A549 (cell line): ENCODE measurements around the gene PLCD3. TPM values are rescaled to one million over a fixed set of nuclear protein-coding genes. Genes with fewer than 3 reads are reported as not detected.
A peak's percentile ranks its signal among the peaks of the same experiment; 100 is the strongest.

Source experiments
- ATAC-seq, 2 experiments: fragments of 200-7000 bp in 1 of 2; fragments of >200 bp in 1 of 2; cut with Nextera tagmentation in 1 of 2; cut with Tn5 transposase in 1 of 2; 3 replicates each; pipeline versions ENCODE4 v1.8.0 to v1.9.1; 2018 to 2020; ENCODE audit warnings: mild to moderate bottlenecking in 1 of 2, moderate library complexity in 1 of 2
- CTCF ChIA-PET: fragments of 300-600 bp; sonication (Branson Sonifier 250); formaldehyde crosslinking; extraction: SDS; loops from one replicate; lab custom pipeline; 2021; ENCODE audit warnings: antibody characterized with exemption, inconsistent platforms; lab: Yijun Ruan, JAX
- POLR2A ChIA-PET: fragments of 350-600 bp; formaldehyde crosslinking; extraction: SDS; loops from one replicate; lab custom pipeline; 2021; ENCODE audit warnings: antibody characterized with exemption, inconsistent platforms; lab: Yijun Ruan, JAX
- DNase-seq, 2 experiments: peaks; one replicate each; pipeline versions ENCODE4 v3.0.0 to v3.0.0-alpha.2; 2011 to 2016; ENCODE audit warnings: low read depth in 1 of 2, low spot score in 1 of 2
- FAIRE-seq: peaks from 2 replicates; lab custom pipeline; 2011; peaks lifted over from hg19 to GRCh38; lab: Jason Lieb, UNC
- H3K27ac ChIP-seq, 2 experiments: fragments of >200 bp; sonication (Bioruptor Twin); formaldehyde crosslinking; 3 replicates each; pipeline ENCODE4 v1.5.1; 2016 to 2017
- H3K4me1 ChIP-seq: fragments of >200 bp; sonication (Bioruptor Twin); formaldehyde crosslinking; 3 replicates; pipeline ENCODE4 v1.6.1; 2016
- H3K4me2 ChIP-seq: fragments of >200 bp; sonication (Bioruptor Twin); formaldehyde crosslinking; 3 replicates; pipeline ENCODE4 v1.6.1; 2016
- H3K4me3 ChIP-seq: fragments of >200 bp; sonication (Bioruptor Twin); formaldehyde crosslinking; 3 replicates; pipeline ENCODE4 v1.5.1; 2016
- H3K9me3 ChIP-seq: fragments of >200 bp; sonication (Bioruptor Twin); formaldehyde crosslinking; 3 replicates; pipeline ENCODE4 v1.6.1; 2016
- BHLHE40 ChIP-seq: IDR thresholded peaks from 2 replicates; pipeline ENCODE4 v1.6.1; 2012; ENCODE audit warnings: low read depth, low read length, inconsistent platforms
- CHD4 ChIP-seq: fragments of 200-600 bp; sonication (generic); IDR thresholded peaks from 2 replicates; pipeline ENCODE4 v1.6.1; 2016; ENCODE audit warnings: antibody characterized with exemption, mild to moderate bottlenecking, borderline replicate concordance
- EHF ChIP-seq: fragments of 250-450 bp; sonication (Bioruptor Pico); IDR thresholded peaks from 2 replicates; pipeline ENCODE4 v1.5.0; 2020; ENCODE audit warnings: mild to moderate bottlenecking
- EHMT2 ChIP-seq: fragments of 200-600 bp; sonication (generic); IDR thresholded peaks from 2 replicates; pipeline ENCODE4 v1.6.1; 2016; ENCODE audit warnings: antibody characterized with exemption, low read depth, mild to moderate bottlenecking, moderate library complexity
- ELK1 ChIP-seq: fragments of 150-350 bp; IDR thresholded peaks from 2 replicates; pipeline ENCODE4 v1.6.1; 2014; ENCODE audit warnings: low read depth, mild to moderate bottlenecking, low read length
- EP300 ChIP-seq, 2 experiments: fragments of >200 bp; sonication (Bioruptor Twin); formaldehyde crosslinking; IDR thresholded peaks; 2 replicates in 1 of 2; 3 replicates in 1 of 2; pipeline ENCODE4 v1.6.1; 2016 to 2017
- FOSL2 ChIP-seq, 2 experiments: fragments of 450-650 bp in 1 of 2; fragments of >200 bp in 1 of 2; sonication (Bioruptor Twin) in 1 of 2; formaldehyde crosslinking; IDR thresholded peaks; 2 replicates each; pipeline versions ENCODE4 v1.5.0 to v1.6.1; 2016 to 2020; ENCODE audit warnings: mild to moderate bottlenecking in 1 of 2, moderate library complexity in 1 of 2
- HDAC2 ChIP-seq: fragments of 200-600 bp; sonication (generic); IDR thresholded peaks from 2 replicates; pipeline ENCODE4 v1.6.1; 2016
- HES2 ChIP-seq: fragments of >200 bp; sonication (Bioruptor Twin); formaldehyde crosslinking; IDR thresholded peaks from 2 replicates; pipeline ENCODE4 v1.6.1; 2016
- MAX ChIP-seq: IDR thresholded peaks from 2 replicates; pipeline ENCODE4 v1.6.1; 2012
- MAZ ChIP-seq: fragments of 150-350 bp; IDR thresholded peaks from 2 replicates; pipeline ENCODE4 v1.6.1; 2014; ENCODE audit warnings: antibody characterized with exemption, low read depth, low read length, borderline replicate concordance
- MYC ChIP-seq: IDR thresholded peaks from 2 replicates; pipeline ENCODE4 v1.6.1; 2012; ENCODE audit warnings: mild to moderate bottlenecking, inconsistent platforms, low read length, improper control_type of control experiment, borderline replicate concordance
- NR3C1 ChIP-seq: fragments of >200 bp; sonication (Bioruptor Twin); formaldehyde crosslinking; IDR thresholded peaks from 3 replicates; pipeline ENCODE4 v1.6.1; 2017
- POLR2AphosphoS2 ChIP-seq: conservative IDR thresholded peaks from 2 replicates; pipeline ENCODE4 v1.6.1; 2012; ENCODE audit warnings: low read length, improper control_type of control experiment, inconsistent platforms
- RAD21 ChIP-seq, 2 experiments: fragments of >200 bp in 1 of 2; sonication (Bioruptor Twin) in 1 of 2; formaldehyde crosslinking in 1 of 2; IDR thresholded peaks in 1 of 2; conservative IDR thresholded peaks in 1 of 2; 2 replicates in 1 of 2; 3 replicates in 1 of 2; pipeline ENCODE4 v1.6.1; 2012 to 2018; ENCODE audit warnings: inconsistent platforms in 1 of 2
- RCOR1 ChIP-seq: fragments of 150-350 bp; IDR thresholded peaks from 2 replicates; pipeline ENCODE4 v1.6.1; 2014; ENCODE audit warnings: antibody characterized with exemption, low read length, low read depth
- REST ChIP-seq: fragments of 200-600 bp; sonication (generic); IDR thresholded peaks from 2 replicates; pipeline ENCODE4 v1.6.1; 2016; ENCODE audit warnings: antibody characterized with exemption, mild to moderate bottlenecking, moderate library complexity
- SMC3 ChIP-seq: fragments of >200 bp; sonication (Bioruptor Twin); formaldehyde crosslinking; IDR thresholded peaks from 3 replicates; pipeline ENCODE4 v1.6.1; 2018; ENCODE audit warnings: inconsistent platforms
- TFCP2L1 ChIP-seq: fragments of 250-450 bp; sonication (Bioruptor Pico); IDR thresholded peaks from 2 replicates; pipeline ENCODE4 v1.5.0; 2021; ENCODE audit warnings: mild to moderate bottlenecking
- ZC3H11A ChIP-seq: fragments of 450-650 bp; IDR thresholded peaks from 2 replicates; pipeline ENCODE4 v1.6.1; 2014; ENCODE audit warnings: antibody characterized with exemption, mild to moderate bottlenecking
- ZFP36 ChIP-seq: fragments of 450-650 bp; IDR thresholded peaks from 2 replicates; pipeline ENCODE4 v1.6.1; 2014; ENCODE audit warnings: borderline replicate concordance; ENCODE audit not compliant: partially characterized antibody
- ZNF302 ChIP-seq: fragments of 250-450 bp; sonication (Bioruptor Pico); IDR thresholded peaks from 2 replicates; pipeline ENCODE4 v1.9.0; 2021; ENCODE audit warnings: inconsistent platforms, mild to moderate bottlenecking, moderate library complexity
- WGBS: methylation state at CpG from one replicate; pipeline ENCODE4 v1.1.6; 2017; ENCODE audit errors: missing lambda C conversion rate; 5-methylcytosine and 5-hydroxymethylcytosine counted together
- polyA plus RNA-seq, 4 experiments: library from polyadenylated mRNA; depleted of rRNA in 3 of 4; stranded (reverse); fragments of >200 nt; fragmentation: RNase III in 1 of 4; extraction: RNeasy Plus Mini Kit Qiagen cat#74134 plus additional on column Dnase treatment in 1 of 4; gene quantifications; 2 replicates in 3 of 4; 3 replicates in 1 of 4; pipeline ENCODE4 v1.2.3, GENCODE V29; 2011 to 2017

PLCD3 gene
- polyA plus RNA-seq, 2 of the 4 experiments (the other 2 are of a cell fraction), result 56.6 to 105 TPM

- TF ChIP-seq MAZ, result no peak
- TF ChIP-seq FOSL2 (IDR thresholded peaks at IDR 0.05), result no peak
- TF ChIP-seq FOSL2 (CRISPR knock-in tag; IDR thresholded peaks at IDR 0.05), result no peak
- no peak for TF ChIP-seq POLR2AphosphoS2
- no peak for TF ChIP-seq RAD21 (conservative IDR thresholded peaks at IDR 0.05 in 1 of 2, IDR thresholded peaks at IDR 0.05 in 1 of 2)
Observed at GRCh38 chr17:45129426-45129939, 2.8 kb downstream of the PLCD3 start (continued).

- ChIA-PET POLR2A (no interaction called here), CTCF (interaction anchor here (0.7 to 20.1 kb wide), 12 partner anchors 12 to 218 kb away, joined by 3 to 742 read pairs (median 6); partner anchors contain the start of genes HEXIM1 and HEXIM2)
- no peak for ATAC-seq
- no peak for FAIRE-seq
- Histone ChIP-seq H3K9me3 (no peaks in the 10 kb centered on the region), H3K27ac (peak overlapping the region; percentile 95 to 99), H3K4me2 (peak overlapping the region; percentile 90), H3K4me3 (0 out of 3 replicates have a peak overlapping the region, but pooled peaks have one; percentile 98), H3K4me1 (peaks cover 71% of the 10 kb centered on the region)
- 96% methylated on average over 2 of the region's 2 CpGs for WGBS
- no peak for DNase-seq
- TF ChIP-seq EP300 (IDR thresholded peaks at IDR 0.05) (no peak), POLR2AphosphoS2 (no peak), ZNF302 (CRISPR knock-in tag) (no peak), FOSL2 (IDR thresholded peaks at IDR 0.05) (no peak), FOSL2 (CRISPR knock-in tag; IDR thresholded peaks at IDR 0.05) (no peak), EHMT2 (no peak), ZC3H11A (no peak), TFCP2L1 (CRISPR knock-in tag) (no peak), HDAC2 (no peak), MAX (no peak; the same call in 1 of the 2 replicates), HES2 (no peak), EHF (no peak), SMC3 (no peak), CHD4 (no peak), MYC (no peak), NR3C1 (no peak), RCOR1 (no peak), ELK1 (no peak), ZFP36 (no peak), BHLHE40 (no peak), REST (no peak)
- TF ChIP-seq, all 56 proteins: peak for 0
Observed at GRCh38 chr17:45128989-45129388, 3.3 kb downstream of the PLCD3 start.
